Ishikawa (cell line): ENCODE data around the gene MYB.

Experiments used
- CREB1 ChIP-seq: IDR thresholded peaks from 2 replicates; pipeline ENCODE4 v1.6.1; 2012; ENCODE audit warnings: low read depth
- EGR1 ChIP-seq: IDR thresholded peaks from 2 replicates; pipeline ENCODE4 v1.6.1; 2012
- EP300 ChIP-seq: IDR thresholded peaks from 2 replicates; pipeline ENCODE4 v1.6.1; 2012; ENCODE audit warnings: borderline replicate concordance
- MAX ChIP-seq: IDR thresholded peaks from 2 replicates; pipeline ENCODE4 v1.6.1; 2012
- NFIC ChIP-seq: IDR thresholded peaks from 2 replicates; pipeline ENCODE4 v1.6.1; 2012
- RAD21 ChIP-seq: IDR thresholded peaks from 2 replicates; pipeline ENCODE4 v1.6.1; 2012; ENCODE audit warnings: low read depth
- TAF1 ChIP-seq: IDR thresholded peaks from 2 replicates; pipeline ENCODE4 v1.6.1; 2012; ENCODE audit warnings: low read depth, mild to moderate bottlenecking
- TEAD4 ChIP-seq: IDR thresholded peaks from 2 replicates; pipeline ENCODE4 v1.6.1; 2012
- YY1 ChIP-seq: IDR thresholded peaks from 2 replicates; pipeline ENCODE4 v1.6.1; 2012; ENCODE audit warnings: low read depth
- TF ChIP-seq, protein P1 (sequence below): IDR thresholded peaks from 2 replicates; pipeline ENCODE4 v1.6.1; 2012; ENCODE audit warnings: low read depth, mild to moderate bottlenecking

DNA sequence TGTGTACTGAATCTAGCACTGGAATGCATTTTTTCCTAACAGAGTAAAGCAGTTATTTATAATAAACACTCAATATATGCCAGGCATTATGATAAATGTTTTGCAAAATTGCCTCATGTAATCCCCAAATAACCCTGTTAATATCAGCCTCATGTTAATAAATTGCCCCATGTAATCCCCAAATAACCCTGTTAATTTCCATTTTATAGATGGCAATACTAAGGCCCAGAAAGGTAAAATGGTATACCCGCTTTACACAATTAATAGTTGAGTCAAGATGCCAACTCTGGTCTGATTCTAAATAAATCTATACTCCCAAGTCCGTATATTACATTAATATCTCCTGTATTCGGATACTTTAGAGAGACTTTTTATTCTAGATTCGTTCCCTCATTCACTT is 6.3 kb downstream of the MYB start:
- TF ChIP-seq NFIC (no peak), MAX (no peak), RAD21 (no peak), CREB1 (no peak), EP300 (no peak), EGR1 (no peak), TEAD4 (no peak), YY1 (no peak), TAF1 (no peak)
- TF ChIP-seq, protein P1, sequence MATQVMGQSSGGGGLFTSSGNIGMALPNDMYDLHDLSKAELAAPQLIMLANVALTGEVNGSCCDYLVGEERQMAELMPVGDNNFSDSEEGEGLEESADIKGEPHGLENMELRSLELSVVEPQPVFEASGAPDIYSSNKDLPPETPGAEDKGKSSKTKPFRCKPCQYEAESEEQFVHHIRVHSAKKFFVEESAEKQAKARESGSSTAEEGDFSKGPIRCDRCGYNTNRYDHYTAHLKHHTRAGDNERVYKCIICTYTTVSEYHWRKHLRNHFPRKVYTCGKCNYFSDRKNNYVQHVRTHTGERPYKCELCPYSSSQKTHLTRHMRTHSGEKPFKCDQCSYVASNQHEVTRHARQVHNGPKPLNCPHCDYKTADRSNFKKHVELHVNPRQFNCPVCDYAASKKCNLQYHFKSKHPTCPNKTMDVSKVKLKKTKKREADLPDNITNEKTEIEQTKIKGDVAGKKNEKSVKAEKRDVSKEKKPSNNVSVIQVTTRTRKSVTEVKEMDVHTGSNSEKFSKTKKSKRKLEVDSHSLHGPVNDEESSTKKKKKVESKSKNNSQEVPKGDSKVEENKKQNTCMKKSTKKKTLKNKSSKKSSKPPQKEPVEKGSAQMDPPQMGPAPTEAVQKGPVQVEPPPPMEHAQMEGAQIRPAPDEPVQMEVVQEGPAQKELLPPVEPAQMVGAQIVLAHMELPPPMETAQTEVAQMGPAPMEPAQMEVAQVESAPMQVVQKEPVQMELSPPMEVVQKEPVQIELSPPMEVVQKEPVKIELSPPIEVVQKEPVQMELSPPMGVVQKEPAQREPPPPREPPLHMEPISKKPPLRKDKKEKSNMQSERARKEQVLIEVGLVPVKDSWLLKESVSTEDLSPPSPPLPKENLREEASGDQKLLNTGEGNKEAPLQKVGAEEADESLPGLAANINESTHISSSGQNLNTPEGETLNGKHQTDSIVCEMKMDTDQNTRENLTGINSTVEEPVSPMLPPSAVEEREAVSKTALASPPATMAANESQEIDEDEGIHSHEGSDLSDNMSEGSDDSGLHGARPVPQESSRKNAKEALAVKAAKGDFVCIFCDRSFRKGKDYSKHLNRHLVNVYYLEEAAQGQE = no peak
